SKM-1 treated with dmso at 0.1 percent for 144 hours (cell line): ENCODE measurements around the gene FBXW9.
"Not testable (repeated sequence)": the region's sequence is repeated elsewhere in the genome, so short reads cannot be mapped to it uniquely, and the experiment has no call there.

Experiments used
- DNase-seq: peaks from one replicate; lab custom pipeline; 2025; ENCODE audit not compliant: unreplicated experiment; lab: John Stamatoyannopoulos, UW

The FBXW9 gene

GRCh38 chr19:12715929-12716328 lies 19.5 kb upstream of the FBXW9 start:
- no peak for DNase-seq

GRCh38 chr19:12715102-12715501 lies 18.7 kb upstream of the FBXW9 start:
- DNase-seq: no peak

DNA sequence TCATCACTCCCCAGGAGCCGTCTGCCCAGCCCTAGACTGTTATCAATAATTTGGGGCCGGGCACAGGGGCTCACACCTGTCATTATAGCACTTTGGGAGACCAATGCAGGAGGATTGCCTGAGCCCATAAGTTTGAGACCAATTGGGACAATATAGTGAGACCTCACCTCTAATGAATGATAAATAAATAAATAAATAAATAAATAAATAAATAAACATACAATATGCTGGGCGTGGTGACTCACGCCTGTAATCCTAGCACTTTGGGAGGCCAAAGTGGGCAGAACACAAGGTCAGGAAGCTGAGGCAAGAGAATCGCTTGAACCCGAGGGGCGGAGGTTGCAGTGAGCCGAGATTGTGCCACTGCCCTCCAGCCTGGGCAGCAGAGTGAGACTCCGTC lies 16.9 kb upstream of the FBXW9 start:
- DNase-seq: not testable (repeated sequence)

DNA sequence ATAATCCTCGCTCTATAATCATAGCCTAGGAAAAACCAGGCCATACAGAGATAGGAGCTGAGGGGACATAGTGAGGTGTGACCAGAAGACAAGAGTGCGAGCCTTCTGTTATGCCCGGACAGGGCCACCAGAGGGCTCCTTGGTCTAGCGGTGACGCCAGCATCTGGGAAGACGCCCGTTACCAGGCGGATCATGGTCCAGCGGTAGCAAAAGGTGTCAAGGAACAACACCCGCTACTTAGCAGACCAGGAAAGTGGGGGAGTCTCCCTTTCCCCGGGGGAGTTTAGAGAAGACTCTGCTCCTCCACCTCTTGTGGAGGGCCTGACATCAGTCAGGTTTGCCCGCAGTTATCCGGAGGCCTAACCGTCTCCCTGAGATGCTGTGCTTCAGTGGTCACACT lies 15.6 kb upstream of the FBXW9 start:
- not testable (repeated sequence) for DNase-seq

GRCh38 chr19:12711187-12711586 lies 14.8 kb upstream of the FBXW9 start:
- no peak for DNase-seq

DNA sequence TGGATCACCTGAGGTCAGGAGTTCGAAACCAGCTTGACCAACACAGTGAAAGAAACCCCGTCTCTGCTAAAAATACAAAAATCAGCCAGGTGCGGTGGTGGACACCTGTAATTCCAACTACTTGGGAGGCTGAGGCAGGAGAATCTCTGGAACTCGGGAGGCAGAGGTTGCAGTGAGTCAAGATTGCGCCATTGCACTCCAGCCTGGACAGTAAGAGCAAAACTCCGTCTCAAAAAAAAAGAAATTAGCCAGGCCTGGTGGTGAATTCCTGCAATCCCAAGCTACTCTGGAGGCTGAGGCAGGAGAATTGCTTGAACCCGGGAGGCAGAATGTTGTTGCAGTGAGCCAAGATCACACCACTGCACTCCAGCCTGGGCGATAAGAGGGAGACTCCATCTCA lies 12.2 kb upstream of the FBXW9 start:
- DNase-seq: no peak

- no peak for DNase-seq
Observed at GRCh38 chr19:12706332-12706718, 9.9 kb upstream of the FBXW9 start.

DNA sequence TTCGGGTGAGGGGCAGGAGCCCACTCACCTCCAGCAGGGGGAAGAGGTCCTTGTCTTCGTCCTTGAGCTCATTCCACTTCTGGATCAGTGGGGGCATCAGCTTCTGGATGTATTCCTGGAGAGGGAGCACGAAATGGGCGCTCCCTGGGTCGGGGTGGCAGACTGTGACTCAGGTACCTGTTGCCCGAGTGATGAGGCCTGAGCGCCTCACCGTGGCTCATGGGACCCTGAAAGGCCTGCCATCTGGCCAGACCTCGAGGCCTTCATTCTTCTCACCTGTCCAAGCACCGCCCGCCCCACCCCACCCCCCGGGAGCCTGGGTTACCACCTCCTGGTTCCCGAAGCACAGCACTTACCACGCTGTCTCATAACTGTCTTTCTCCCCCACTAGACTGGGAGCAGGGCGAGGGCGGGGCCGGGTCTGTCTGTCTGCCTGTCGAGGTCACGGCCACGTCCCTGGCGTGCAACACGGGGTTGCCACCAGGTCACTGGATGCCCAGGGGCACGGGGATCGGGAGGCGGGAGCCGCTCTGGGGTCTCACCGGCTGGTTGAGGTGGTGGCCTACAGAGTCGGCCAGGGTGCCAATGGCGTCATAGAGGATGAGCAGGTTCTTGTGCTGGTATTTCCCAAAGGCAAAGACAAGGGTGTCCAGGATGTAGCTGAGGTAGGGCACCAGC lies 9.4 kb upstream of the FBXW9 start:
- DNase-seq: no peak

DNA sequence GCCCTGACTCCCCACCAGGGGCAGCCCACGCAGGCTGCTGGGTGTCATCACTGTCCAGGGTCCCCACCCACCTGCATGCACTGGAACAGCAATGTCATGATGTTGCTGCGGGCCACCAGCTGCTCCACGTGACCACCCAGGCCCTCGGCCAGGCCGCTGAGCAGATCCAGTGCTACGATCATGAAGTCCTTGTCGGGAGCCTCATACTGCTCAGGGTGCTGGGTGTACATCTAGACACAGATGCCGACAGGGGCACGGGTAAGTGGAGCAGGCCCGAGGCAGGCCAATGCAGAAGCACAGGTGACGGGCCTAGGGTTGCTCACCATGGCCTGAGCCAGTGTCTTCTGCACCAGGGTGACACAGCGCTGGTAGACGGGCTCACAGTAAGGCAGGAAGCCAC lies 8.7 kb upstream of the FBXW9 start:
- DNase-seq: no peak

DNA sequence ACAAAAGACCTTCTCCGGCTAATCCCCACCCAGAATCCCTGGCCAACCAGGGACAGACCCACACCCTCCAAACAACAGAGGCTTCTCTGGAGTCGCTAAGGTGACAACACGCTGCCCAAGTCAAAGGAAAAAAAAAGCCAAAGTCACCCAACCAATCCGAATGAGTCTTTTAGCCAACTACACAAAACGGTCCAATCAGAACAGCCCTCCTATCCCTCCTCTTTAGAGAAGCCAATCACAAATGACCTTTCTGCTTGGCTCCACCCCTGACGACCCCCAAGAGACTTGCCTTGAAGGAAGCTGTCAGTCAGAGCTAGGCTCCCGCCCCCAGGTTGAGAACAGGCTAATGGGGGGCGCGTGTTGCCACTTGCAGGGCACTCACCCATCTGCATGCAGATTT lies 6.6 kb upstream of the FBXW9 start:
- DNase-seq: peak; percentile 24

GRCh38 chr19:12701596-12702282 lies 5.3 kb upstream of the FBXW9 start:
- DNase-seq: no peak

DNA sequence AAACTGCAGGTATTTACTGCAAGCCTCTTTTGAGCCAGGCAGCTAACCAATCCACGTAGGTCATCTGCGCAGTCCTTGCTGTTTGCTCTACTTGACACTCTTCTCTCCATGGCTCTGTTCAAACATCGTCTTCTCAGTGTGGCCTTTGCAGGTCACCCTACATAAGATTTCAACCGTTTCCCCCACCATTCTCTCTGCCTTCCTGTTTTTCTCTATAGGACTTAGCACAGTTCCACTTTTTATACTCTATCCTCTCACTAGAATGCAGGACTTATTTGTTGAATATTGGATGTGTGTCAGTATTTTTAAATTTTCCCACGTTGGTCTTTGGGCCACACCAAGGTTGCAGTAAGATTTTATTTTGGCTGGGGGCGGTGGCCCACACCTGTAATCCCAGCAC lies 1.7 kb upstream of the FBXW9 start:
- no peak for DNase-seq

- not testable (repeated sequence) for DNase-seq
Observed at GRCh38 chr19:12697425-12697824, 994 bp upstream of the FBXW9 start.

DNA sequence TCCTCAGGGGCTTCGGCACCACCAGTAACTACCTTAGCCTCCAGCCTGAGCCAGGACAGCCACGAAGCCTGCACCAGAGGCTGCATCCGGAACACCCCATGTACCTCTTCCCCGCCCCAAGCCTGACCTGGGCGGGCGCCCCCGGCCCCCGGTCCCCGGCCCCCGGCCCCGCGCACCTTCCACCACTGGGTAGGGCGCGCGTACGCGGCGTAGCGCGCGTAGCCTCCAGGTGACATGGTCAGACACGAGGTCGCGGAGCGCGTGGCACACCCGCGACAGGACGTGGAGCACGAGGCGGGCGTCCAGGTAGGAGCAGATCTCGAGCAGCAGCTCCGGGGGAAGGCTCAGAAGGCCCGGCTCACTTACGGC lies 450 bp downstream of the FBXW9 start:
- no peak for DNase-seq

DNA sequence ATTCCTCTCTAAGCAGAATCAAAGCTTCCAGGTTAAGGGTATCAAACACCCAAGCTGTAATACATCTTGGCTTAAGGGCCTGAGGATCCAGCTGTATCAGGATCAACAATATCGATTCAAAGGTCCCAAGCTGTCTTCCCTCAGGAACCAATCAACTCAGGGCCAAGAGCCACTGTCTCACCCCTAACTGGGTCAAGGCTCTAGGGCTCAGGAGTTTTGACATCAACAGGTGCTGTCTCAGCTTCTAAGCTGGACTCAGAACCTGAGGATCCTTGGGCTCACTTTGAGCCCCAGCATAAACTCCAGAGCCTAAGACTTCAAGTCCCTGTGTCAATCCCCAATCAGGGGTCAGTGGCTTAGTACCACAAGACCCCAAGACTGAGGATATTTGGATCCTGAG lies 917 bp downstream of the FBXW9 start:
- DNase-seq: no peak

DNA sequence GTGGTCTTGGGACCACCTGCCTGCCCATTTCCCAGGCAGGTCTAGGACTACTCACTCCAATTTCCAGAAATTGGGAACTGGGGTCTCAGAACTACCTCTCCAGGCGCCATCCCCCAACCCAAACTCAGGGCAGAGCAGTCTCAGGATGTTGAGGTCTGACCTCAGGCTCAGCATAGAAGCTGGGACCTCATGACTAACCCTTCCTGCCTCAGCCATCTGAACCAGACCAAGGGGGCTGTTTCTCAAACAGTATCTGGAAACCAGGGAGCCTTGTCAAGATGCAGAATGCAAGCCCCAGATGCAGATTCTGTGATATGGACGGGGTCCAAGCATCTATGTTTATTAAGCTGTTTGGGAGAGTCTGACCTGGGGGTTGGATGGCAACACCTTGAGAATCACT lies 1.3 kb downstream of the FBXW9 start:
- DNase-seq: no peak

- no peak for DNase-seq
Observed at GRCh38 chr19:12694641-12695040, 1.8 kb downstream of the FBXW9 start.

GRCh38 chr19:12692960-12693359 lies 3.5 kb downstream of the FBXW9 start:
- DNase-seq: no peak

DNA sequence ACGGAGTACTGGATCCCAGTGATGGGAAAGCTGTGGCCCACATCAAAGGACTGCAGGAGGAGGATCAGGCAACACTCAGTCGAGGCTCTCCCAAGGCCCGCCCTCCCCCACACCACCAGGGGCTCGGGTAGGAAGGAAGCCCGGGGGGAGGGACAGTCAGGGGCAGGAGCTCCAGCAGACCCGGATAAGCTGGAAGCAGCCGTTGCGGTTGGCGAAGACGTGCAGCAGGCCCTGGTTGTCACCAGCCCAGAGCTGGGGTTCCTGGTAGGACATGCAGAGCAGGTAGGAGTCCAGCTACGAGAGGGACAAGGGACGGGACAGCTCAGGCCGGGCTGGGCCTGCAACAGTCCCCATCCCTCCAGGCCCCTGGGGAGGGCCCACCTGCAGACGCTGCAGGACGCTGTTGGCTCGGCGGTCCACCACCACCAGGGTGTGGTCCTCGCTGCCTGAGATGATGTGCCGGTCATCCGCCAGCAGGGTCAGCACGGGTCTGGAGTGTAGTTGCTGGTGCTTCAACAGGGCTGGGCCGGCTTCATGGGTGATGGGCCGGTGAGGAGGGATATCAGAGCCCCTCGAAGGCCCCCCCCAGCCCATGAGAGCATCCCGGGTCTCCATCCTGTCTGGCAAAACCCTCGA lies 6.7 kb downstream of the FBXW9 start:
- no peak for DNase-seq

GRCh38 chr19:12689012-12689411 lies 7.4 kb downstream of the FBXW9 start:
- no peak for DNase-seq

DNA sequence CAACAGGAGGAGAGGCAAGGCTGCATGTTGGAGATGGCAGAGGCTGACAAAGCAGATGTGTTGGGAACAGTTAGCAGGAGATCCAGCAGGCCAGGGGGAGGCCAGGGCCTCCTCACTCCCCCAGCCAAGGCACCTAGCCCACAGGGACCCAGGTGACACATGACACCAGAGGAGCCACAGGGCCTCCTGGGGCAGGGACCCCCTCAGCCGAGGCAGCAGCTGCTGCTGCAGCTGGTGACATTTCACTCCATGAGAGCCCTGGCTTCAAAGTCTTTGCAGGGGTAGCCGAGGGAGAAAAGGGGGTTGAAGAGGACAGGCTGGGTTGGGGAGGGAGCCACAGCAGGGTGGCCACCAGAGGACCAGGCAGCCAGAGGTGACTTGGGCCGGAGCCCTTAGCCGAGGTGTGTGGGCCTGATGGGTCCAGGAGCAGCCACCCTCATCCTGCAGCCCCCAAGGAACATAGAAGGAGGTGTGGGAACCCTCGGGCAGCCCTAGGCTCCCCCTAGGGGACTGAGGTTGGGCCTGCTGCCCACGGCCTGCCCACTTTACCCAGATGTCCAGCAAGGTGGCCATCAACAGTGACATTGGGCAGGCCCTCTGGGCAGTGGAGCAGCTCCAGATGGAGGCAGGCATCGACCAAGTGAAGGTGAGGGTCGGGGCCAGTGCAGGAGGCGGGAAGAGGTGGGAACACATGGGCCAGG lies 8.8 kb downstream of the FBXW9 start, which contains the start of gene GNG14:
Gene GNG14, plus strand, starts transcription at position 503 of the 701 bp plus-strand sequence. Its CDS starts 51 bp downstream, at position 554.
- no peak for DNase-seq

GRCh38 chr19:12685831-12686230 lies 10.6 kb downstream of the FBXW9 start:
- DNase-seq: no peak
